Loucy (cell line): Measurements from ENCODE around the gene PCSK5.

Experiments
- CTCF ChIP-seq: fragments of 200-600 bp; sonication (generic); conservative IDR thresholded peaks from 2 replicates; pipeline ENCODE4 v1.5.1; 2014; ENCODE audit warnings: mild to moderate bottlenecking, antibody characterized with exemption, low read length
- EZH2phosphoT487 ChIP-seq: fragments of 200-600 bp; IDR thresholded peaks from 2 replicates; pipeline ENCODE4 v1.6.1; 2018; ENCODE audit warnings: antibody characterized with exemption, mild to moderate bottlenecking, moderate library complexity, borderline replicate concordance

- TF ChIP-seq CTCF, result no peak
- no peak for TF ChIP-seq EZH2phosphoT487
These were observed 38.6 kb upstream of the PCSK5 start for GRCh38 chr9:75851917-75852316.
